GM06990 (cell line): ENCODE results near the gene ATP2A3.

Experiments used
- DNase-seq: peaks from one replicate; pipeline ENCODE4 v3.0.0-alpha.2; 2011; ENCODE audit not compliant: insufficient read length; ENCODE audit errors: extremely low read depth
- H3K27me3 ChIP-seq: replicated peaks from 2 replicates; pipeline ENCODE4 v1.6.0; 2011; ENCODE audit warnings: low read length; ENCODE audit not compliant: control insufficient read depth, insufficient read depth
- H3K36me3 ChIP-seq: 2 replicates; pipeline ENCODE4 v1.5.1; 2011; ENCODE audit warnings: low read length; ENCODE audit not compliant: control insufficient read depth, insufficient read depth
- H3K4me3 ChIP-seq: replicated peaks from 2 replicates; pipeline ENCODE4 v1.5.1; 2011; ENCODE audit warnings: low read depth, mild to moderate bottlenecking, control low read depth, low read length
- TF ChIP-seq, protein P1 (sequence below): IDR thresholded peaks from 2 replicates; pipeline ENCODE4 v1.5.1; 2011; ENCODE audit warnings: low read length, control low read depth, mild to moderate bottlenecking, inconsistent platforms; ENCODE audit not compliant: insufficient read depth, poor library complexity, severe bottlenecking

ATP2A3 gene

DNA sequence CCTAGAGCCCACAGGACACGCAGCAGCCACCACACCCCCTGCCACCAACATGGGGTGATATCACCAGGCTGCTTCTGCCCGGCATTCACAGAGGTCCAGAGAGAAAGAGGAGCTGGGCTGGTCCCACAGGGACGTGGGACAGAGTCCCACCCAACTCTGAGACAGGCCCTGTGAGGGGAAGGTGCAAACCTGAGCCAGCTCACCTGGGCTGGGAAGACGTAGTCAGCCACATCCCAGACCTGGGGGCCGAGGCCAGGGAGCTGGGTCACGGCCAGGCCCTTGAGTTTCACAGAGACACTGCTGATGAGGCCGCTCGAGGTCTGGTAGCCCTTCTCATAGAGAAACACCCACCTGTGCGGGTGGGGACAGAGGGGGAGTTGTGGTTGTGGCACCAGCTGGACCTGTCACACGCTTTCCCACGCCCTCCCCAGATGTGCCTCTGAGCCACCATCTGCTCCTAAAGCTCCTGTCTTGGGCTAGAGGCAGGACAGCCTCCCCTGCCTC is 59.2 kb downstream of the ATP2A3 start:
- H3K4me3 ChIP-seq: no peak overlapping the region

GRCh38 chr17:3904501-3904900 is 59.7 kb downstream of the ATP2A3 start:
- H3K4me3 ChIP-seq: no peak overlapping the region
- no peaks in the 10 kb centered on the region; the same call in 1 of the 2 replicates for H3K27me3 ChIP-seq
- H3K36me3 ChIP-seq: no peaks in the 10 kb centered on the region
- TF ChIP-seq, protein P1, sequence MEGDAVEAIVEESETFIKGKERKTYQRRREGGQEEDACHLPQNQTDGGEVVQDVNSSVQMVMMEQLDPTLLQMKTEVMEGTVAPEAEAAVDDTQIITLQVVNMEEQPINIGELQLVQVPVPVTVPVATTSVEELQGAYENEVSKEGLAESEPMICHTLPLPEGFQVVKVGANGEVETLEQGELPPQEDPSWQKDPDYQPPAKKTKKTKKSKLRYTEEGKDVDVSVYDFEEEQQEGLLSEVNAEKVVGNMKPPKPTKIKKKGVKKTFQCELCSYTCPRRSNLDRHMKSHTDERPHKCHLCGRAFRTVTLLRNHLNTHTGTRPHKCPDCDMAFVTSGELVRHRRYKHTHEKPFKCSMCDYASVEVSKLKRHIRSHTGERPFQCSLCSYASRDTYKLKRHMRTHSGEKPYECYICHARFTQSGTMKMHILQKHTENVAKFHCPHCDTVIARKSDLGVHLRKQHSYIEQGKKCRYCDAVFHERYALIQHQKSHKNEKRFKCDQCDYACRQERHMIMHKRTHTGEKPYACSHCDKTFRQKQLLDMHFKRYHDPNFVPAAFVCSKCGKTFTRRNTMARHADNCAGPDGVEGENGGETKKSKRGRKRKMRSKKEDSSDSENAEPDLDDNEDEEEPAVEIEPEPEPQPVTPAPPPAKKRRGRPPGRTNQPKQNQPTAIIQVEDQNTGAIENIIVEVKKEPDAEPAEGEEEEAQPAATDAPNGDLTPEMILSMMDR: no peak
- no peak for DNase-seq

More for the DNA sequence above, 59.2 kb downstream of the ATP2A3 start:
- H3K36me3 ChIP-seq: no peaks in the 10 kb centered on the region
- no peak for DNase-seq
- TF ChIP-seq, protein P1: no peak
- no peaks in the 10 kb centered on the region; the same call in 1 of the 2 replicates for H3K27me3 ChIP-seq

DNA sequence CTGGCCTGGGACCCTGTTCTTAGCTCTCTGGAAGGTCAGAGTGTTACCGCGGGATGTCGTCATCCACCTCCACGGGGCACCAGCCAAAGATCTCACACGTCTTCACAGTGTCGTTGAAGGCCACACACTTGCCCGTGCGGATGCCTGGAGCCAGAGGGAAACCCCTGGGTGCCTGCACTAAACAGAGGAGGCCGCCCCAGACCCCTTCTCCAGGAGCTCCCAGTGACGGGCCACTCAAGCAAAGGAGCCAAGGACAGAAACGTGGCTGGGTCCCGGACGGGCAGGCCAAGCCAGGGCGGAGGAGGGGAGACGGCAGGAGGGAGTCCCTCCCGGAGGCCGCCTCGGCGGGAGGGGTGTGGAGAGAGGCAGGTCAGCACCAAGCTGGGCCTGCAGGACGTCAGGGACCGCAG is 60.4 kb downstream of the ATP2A3 start:
- Histone ChIP-seq H3K36me3 (no peaks in the 10 kb centered on the region), H3K27me3 (no peaks in the 10 kb centered on the region; the same call in 1 of the 2 replicates), H3K4me3 (no peak overlapping the region)
- DNase-seq: no peak
- TF ChIP-seq, protein P1: no peak

DNA sequence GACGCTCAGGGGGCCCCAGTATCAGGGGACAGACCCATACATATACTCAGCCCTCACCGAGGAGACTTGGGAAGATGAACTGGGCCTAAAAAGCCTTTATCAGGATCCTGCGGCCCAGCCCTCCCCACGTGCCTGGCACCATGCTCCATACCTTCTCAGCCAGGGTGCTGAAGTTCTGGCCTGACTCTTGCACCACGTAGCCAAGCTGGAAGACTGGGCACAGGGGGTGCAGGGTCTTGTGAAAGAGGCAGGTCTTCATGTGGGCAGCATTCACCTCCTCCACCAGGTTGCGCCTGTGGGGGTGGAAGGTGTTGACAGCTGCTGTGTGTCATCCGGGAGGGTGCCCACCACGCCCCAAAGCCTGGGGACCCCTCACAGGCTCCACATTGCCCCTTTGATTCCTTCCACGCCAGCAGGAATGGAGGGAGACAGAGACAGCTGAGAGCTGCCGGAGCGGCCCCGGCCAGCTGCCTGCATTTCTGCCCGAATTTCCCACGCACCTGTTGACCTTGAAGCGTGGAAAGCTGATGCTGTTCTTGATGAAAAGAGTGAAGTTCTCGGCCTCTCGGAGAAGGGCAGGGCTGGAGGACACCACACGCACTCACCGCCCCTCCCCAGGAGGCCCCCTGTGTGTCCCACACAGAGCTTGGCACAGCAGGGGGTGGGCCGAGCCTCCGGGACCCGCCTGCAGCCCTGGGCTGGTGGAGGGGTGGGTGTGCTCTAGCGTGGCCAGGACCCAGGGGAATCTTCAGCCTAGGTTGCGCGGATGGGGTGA is 61.0 kb downstream of the ATP2A3 start:
- no peak overlapping the region for H3K4me3 ChIP-seq
- no peaks in the 10 kb centered on the region; the same call in 1 of the 2 replicates for H3K27me3 ChIP-seq
- DNase-seq: no peak
- TF ChIP-seq, protein P1: no peak
- H3K36me3 ChIP-seq: no peaks in the 10 kb centered on the region

DNA sequence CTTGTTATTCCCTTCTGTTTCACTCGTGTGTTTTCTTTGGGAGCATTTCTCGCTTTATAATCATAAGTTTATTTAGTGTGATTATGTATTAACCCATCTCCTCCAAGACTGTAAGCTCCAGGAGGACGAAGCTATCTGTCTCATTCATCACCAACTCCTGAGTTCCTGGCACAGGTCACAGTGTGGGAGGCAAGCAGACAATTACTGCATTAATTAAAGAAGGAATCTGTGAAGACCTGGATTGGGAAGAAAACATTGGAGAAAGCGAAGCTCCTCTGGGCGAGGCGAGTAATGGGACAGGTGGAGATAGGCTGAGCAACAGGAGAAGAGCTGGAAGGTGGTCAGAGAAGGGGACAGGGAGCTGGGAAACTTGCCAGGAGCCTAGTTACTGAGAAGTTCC is 63.6 kb downstream of the ATP2A3 start:
- H3K36me3 ChIP-seq: no peaks in the 10 kb centered on the region
- H3K27me3 ChIP-seq: no peaks in the 10 kb centered on the region; the same call in 1 of the 2 replicates
- no peak overlapping the region for H3K4me3 ChIP-seq
- TF ChIP-seq, protein P1: no peak
- DNase-seq: no peak
